GM21390 (cell line): ENCODE data around the gene SPNS3.

ENCODE experiments used
- ATAC-seq: cut with Tn5 transposase; IDR thresholded peaks from one replicate; pipeline ENCODE4 v1.9.1; 2021; ENCODE audit not compliant: unreplicated experiment

The SPNS3 gene, protein sequence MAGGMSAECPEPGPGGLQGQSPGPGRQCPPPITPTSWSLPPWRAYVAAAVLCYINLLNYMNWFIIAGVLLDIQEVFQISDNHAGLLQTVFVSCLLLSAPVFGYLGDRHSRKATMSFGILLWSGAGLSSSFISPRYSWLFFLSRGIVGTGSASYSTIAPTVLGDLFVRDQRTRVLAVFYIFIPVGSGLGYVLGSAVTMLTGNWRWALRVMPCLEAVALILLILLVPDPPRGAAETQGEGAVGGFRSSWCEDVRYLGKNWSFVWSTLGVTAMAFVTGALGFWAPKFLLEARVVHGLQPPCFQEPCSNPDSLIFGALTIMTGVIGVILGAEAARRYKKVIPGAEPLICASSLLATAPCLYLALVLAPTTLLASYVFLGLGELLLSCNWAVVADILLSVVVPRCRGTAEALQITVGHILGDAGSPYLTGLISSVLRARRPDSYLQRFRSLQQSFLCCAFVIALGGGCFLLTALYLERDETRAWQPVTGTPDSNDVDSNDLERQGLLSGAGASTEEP

DNA sequence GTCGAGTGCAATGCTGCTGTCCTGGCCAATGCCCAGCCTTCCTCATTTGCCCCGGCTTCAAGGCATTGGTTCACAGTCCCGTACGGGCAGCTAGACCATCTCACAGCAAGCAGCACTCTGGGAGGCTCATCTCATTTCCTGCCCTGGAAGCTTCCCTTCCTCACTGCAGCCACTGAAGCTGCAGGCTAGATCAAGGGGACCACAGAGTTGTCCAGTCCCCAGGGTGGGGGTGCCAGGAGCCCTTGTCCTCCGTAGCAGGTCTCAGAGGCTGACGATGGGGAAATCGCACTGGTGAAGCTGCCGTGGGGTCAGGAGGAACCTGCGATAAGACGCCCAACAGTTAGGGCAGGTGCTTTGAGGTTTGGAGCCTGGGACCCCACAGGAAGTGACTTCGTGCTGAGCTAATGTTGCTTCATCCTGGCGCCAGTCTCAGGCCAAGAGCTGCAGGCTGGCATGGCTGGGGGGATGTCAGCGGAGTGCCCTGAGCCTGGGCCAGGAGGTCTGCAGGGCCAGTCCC lies at the start of gene SPNS3:
SPNS3 (plus strand) TSS at position 426 of the 517 bp plus-strand sequence; CDS start at position 454, 28 bp downstream.
- no peak for ATAC-seq

DNA sequence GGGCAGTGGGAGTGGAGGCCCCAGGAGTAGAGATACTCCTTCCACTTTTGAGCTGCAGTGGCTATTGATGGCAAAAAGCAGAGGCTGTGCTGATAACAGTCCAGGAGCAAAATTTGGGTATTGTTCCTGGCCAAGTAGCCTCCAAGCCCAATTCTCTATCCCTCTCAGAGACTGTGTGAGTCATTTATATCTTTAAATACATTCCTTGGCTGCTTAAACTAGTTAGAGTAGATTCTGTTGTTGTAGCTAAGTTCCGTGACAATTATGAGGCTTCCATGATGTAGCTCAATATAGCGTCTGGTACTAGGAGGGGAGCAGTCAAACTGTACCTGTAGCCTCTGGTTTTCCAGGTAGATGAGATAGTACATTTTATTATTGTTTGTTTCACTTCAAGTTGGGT lies 47.3 kb upstream of the SPNS3 start:
- no peak for ATAC-seq

DNA sequence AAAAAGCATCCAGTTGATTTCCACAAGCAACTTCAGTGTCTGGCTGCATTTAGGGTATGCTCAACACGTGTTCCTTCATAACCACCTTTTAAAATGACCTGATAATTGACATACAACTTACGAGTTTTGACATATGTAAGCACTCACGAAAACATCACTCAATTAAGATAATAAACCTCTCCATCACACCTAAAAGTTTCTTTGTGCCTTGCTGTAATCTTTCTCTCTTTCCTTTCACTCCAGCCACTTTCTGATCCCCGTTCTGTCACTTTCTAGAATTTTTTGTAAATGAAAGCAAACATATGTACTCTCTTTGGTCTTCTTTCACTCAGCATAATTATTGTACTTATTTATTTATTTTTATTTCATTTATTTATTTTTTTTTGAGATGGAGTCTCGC lies 46.6 kb upstream of the SPNS3 start:
- no peak for ATAC-seq

DNA sequence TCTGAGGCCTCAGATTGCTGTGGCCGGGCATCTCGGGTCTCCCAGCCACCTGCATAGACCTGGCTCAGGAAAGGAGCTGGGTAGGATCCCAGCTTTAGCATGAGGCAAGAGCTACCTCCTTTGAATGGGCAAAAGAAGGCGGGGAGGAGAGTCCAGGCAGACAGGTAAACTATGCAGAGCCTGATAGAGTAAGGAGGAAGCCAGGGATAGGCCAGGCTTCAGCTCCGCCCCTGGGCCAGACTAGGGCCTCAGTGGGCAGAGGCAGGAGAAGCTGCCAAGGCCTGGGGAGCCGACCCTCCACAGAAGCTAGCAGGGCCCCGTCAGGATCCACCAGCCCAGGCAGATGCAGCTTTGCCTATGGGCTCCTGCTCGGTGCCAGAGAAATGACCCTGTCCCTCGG lies 44.7 kb upstream of the SPNS3 start:
- no peak for ATAC-seq

DNA sequence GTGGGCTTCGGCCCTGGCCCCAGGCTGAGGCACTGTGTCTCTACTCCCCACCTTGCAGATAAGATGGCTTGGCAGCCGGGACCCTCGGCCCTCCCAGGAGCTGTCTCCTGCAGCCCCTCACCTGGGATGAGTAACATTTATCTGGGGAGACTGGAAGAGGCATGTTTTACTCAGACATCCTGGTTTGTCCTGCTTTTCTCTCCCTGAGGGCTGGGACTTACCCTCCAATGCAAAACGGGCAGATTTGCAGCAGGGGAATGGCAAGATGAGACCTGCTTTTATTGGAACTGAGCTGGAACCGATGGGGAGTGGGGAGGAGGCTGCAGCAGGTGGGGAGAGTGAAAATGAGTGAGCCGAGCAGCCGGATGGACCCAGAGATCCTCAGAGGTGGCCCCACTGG lies 39.9 kb upstream of the SPNS3 start:
- ATAC-seq: no peak

DNA sequence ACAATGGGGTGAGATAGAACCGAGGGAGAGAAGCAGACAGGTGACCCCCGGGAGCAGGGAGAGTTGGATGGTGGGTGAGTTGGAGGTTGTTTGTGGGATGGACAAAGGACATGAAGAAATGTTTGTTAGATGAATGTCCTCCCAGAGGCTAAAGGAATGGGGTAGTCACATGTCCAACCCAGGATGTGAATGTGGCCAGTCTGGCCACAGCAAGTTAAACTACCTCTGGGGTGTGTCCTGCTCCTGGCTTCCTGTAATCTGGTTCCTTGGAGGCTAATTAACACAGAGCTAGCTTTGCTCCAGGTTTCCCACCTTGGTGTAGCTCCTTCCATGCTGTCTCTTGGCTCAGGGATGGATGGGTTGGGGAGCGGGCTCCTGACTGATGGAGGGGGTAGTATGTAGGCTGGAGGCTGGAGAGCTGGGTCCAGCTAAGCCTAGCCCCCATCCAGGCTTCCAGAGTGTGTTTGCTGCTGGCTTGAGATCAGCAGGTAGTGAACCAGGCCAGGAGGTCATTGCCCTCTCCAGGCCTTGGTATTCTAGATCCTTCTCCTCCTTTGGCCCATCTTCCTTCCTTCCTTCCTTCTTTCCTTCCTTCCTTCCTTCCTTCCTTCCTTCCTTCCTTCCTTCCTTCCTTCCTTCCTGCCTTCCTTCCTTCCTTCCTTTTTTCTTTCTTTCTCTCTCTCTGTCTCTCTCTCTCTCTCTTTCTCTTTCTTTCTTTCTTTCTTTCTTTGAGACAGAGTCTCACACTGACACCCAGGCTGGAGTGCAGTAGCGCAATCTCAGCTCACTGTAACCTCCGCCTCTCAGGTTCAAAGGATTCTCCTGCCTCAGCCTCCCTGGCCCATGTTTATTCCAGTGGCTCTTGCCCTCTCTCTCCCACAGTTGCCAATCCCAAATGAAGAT lies 39.3 kb upstream of the SPNS3 start:
- no peak for ATAC-seq

DNA sequence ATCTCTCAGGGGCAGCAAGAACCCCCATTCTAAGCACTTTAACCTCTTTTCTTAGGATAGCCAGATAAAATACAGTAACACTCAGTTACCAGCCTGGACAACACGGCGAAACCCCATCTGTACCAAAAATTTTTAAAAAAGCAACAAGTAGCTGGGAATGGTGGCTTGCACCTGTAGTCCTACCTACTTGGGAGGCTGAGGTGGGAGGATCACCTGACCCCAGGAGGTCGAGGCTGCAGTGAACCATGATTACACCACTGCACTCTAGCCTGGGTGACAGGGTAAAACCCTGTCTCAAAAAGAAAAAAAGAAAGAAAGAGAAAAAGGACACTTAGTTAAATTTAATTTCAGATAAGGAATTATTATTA lies 38.6 kb upstream of the SPNS3 start:
- ATAC-seq: no peak

DNA sequence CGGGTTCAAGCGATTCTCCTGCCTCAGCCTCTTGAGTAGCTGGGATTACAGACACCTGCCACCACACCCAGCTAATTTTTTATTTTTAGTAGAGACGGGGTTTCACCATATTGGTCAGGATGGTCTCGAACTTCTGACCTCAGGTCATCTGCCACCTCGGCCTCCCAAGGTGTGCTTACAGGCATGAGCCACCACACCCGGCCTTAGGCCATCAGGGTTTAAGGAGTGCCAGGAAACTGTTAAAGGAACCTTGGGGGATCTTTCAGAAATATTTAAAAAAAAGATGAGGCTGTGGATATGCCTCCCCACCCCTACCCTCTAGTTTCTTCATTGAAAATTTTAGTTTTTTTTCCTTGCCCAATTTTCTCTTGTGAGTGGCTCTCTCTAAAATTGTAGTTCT lies 35.9 kb upstream of the SPNS3 start:
- no peak for ATAC-seq

DNA sequence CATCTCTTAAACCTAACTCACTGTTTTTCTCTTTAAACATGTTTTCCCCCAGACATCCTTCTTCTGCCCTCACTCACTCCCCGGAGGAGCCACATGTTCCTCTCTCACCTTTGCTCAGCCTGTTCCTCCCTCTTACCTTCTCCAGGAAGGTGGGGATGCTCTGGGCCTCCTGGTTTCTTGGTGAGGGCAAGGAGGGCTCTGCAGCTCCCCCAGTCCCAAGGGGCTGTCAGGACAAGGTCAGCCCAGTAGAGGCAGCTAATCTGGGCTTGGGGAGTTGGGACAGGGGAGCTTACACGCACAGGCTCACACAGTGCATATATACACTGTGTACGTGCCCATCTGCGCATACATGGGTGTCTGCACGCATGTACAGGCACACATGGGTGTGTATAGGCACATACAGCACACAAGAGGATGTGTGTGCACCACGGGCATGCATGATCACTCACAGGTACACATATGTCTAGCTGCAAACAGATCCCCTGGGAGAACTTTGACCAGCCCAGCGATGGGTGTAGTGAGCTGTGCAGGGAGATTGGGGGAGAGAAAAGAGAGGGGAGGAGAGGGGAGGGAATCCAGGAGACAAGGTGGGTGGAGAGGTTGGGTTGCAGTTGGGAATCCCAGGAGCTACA lies 28.6 kb upstream of the SPNS3 start:
- no peak for ATAC-seq

DNA sequence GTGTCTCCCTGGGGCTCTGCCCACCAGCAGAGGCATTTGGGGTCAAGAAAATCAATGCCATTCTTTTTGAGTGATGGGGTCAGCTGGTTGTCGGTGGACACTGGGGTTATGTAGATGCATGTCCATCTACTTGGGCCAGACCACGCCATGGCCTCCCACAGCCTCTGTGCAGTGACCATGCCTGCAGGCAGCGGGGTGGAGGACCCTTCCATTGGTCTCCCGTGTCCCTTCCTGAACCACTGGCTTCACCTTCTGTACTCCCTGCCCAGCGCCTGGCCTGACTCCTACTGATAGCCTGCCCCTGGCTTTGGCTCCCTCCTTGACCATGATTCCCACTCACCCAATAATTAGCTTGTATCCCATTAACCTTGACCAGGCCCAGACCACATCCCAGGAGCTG lies 28.0 kb upstream of the SPNS3 start:
- no peak for ATAC-seq

DNA sequence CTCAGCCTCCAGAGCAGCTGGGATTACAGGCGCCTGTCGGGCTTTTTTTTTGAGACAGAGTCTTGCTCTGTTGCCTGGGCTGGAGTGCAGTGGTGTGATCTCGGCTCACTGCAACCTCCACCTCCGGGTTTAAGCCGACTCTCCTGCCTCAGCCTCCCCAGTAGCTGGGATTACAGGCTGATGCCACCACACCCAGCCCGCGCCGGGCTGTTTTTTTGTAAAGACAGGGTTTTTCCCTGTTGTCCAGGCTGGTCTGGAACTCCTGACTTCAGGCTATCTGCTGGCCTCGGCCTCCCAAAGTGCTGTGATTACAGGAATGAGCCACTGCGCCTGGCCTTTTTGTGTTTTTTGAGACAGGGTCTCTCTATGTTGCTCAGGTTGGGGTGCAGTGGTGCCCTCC lies 27.4 kb upstream of the SPNS3 start:
- no peak for ATAC-seq

DNA sequence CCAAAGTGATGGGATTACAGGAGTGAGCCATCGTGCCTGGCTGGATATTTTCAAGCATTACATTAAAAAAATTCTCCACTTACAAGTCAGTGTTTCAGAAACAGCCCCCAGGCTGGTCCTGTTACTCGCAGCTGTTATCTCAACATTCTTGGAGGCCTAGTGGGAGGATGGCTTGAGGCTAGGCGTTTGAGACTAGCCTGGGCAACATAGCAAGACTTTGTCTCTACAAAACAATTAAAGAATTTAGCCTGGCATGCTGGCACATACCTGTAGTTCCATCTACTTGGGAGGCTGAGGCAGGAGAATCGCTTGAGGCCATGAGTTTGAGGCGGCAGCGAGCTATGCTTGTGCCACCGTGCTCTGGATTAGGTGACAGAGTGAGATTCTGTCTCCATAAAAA lies 26.5 kb upstream of the SPNS3 start:
- ATAC-seq: no peak

DNA sequence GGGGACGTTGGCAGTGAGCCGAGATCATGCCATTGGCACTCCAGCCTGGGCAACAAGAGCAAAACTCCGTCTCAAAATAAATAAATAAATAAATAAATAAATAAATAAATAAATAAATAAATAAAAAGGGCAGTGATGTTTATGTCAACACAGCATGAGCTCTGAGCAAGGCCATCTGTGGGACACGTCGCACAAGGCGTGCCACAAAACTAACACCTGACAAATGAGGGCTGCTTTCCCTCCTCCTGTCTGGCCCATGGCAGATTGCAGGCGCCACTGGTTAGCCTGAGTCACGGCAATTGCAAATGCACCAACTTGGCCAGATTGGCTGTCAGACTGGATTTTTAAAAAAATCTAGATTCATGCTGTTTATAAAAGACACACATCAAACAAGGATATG lies 25.9 kb upstream of the SPNS3 start:
- no peak for ATAC-seq

DNA sequence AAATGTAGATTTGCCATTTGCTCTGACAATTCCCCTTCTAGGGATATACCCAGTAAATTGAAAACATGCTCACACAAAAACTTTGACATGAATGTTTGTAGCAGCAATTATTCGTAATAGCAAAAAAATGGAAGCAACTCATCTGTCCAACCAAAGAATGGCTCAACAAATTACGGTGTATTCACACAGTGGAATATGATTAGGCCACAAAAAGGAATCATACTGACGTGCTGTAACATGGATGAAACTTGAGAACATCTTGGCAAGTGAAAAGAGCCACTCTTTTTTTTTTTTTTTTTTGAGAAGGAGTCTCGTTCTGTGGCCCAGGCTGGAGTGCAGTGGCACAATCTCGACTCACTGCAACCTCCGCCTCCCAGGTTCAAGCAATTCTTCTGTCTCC lies 24.1 kb upstream of the SPNS3 start:
- ATAC-seq: no peak

DNA sequence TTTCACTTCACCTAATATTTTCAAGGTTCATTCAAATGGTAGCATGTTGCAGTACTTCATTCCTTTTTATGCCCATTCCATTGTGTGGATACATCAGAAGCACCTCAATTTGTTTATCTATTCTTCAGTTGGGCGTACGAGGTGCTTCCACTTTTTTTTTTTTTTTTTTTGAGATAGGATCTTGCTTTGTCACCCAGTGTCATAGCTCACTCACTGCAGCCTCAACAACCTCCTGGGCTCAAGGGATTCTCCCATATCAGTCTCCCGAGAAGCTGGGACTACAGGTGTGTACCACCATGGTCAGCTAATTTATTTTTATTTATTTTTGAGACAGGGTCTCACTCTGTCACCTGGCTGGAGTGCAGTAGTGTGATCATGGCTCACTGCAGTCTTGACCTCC lies 22.5 kb upstream of the SPNS3 start:
- ATAC-seq: no peak

DNA sequence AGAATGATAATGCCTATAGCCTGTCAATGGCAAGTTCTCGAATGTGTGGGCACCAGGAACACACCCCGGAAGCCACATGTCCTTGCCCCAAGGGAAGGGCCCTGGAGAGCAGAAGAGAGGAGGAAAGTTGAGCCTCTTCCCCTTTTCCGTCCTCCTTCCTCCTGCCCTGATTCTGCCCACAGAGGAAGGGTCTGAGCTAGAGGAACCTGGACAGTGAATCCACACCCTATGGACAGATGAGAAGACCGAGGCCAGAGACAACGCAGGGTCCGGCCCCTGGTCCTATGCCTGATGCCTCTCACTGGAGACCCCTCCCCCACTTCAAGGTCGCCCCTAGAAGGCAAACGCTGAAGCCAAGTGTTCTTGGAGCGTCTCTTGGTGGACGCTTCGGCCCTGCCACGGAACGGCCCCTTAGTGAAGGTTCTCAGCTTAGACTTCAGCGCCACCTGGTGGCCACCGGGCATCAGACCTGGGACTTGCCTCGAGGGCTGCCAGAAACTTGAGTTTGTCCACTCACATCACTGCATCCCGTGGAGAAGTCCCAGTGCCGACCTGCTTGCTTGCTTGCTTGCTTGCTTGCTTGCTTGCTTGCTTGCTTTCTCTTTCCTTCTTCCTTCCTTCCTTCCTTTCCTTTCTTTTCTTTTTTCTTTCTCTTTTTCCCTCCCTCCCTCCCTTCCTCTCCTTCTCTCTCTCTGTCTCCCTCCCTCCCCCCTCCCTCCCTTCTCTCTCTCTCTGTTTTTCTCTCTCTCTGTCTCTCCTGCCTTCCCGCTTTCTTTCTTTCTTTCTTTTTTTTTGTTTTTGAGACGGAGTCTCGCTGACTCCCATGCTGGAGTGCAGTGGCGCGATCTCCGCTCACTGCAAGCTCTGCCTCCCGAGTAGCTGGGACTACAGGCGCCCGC lies 20.6 kb upstream of the SPNS3 start:
- ATAC-seq: no peak

DNA sequence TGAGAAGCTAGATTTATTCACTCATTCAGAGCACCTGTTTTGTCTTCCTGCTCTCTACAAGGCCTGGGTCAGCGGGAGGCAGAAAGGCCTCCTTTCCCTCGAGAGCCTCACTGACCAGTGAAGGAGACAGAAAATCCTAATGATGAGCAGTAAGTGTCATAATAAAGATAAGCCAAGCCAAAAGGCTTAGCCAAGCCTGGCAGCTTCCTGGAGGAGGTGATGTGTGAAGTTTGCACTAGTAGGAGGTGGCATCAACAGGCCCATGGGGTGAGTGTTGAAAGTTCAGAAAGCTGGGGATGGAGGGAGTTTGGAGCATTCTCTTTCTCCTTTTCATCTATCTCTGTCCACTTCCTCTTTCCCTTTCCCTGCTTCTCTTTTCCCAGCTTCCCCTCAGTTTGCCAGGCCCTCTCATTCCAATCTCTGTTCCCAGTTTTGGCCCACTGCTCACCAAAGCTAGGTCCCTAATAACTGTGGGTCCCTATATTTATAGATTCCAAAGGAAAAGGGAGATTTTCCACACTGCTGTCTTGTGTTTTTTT lies 16.5 kb upstream of the SPNS3 start:
- no peak for ATAC-seq

DNA sequence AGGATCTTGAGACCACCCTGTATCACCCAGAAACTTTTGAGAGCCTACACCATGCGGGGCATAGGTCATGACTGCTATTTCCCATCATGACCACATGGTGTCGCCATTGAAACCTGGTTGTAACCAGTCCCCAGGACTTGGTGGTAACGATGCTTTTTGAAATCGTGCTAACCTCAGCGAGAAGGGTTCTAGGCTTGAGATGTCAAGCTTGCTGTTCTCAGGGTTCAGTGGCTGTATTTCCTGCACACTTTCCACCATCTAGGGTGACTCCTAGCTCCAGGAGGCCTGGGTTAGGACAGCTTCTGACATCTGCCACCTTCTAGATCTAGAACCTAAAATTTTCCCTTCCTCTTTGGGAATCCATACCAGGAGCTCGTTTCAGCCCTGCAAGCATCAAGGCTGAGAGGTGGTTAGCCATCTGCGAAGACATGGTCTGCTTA lies 13.0 kb upstream of the SPNS3 start:
- ATAC-seq: no peak

DNA sequence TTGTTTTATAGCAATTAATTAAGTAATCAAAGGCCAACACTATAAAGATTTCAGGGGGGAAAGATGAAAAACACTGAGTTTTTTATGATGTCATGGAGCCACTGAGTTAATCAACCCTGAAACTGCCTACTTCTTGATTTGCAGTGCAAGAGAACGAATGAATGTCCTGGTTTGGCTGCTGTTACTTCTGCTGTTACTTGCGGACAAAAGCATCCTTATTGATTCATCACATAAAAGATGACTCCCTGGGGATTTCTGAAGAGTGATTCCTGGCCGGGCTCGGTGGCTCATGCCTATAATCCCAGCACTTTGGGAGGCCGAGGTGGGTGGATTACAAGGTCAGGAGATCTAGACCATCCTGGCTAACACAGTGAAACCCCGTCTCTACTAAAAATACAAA lies 10.9 kb upstream of the SPNS3 start:
- ATAC-seq: no peak

DNA sequence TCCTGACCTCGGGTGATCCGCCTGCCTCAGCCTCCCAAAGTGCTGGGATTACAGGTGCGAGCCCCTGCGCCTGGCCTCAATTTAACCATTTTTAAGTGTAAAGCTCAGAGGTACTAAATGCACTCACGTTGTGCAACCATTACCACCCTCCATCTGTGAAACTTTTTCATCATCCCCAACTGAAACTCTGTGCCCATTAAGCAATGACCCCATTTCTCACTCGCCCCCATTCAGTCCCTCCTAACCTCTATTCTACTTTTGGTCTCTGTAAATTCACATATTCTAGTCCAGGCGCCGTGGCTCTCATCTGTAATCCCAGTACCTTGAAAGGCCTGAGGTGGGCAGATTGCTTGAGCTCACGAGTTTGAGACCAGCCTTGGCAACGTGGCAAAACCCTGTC lies 8.3 kb upstream of the SPNS3 start:
- no peak for ATAC-seq
